Body of pancreas (tissue), 4 donors: ENCODE measurements around the gene IL6ST. TPM values are rescaled to one million over a fixed set of nuclear protein-coding genes. Genes with fewer than 3 reads are reported as not detected.

Source experiments
- ATAC-seq: fragments of 150-250 bp; one replicate; pipeline ENCODE4 v1.9.1; 2016
- DNase-seq, 4 donors: peaks; one replicate each; pipeline ENCODE4 v3.0.0-alpha.2; 2019
- H3K27ac ChIP-seq, 4 donors: fragments of 200-600 bp; sonication (generic); 1 replicate in 3 of 4; 2 replicates in 1 of 4; pipeline versions ENCODE4 v1.5.1 to v1.6.1; 2016 to 2019; ENCODE audit warnings: mild to moderate bottlenecking in 1 of 4, mixed read lengths in 1 of 4, moderate library complexity in 1 of 4
- H3K27me3 ChIP-seq, 2 donors: fragments of 200-600 bp; sonication (generic); one replicate each; pipeline ENCODE4 v1.6.0; 2016; ENCODE audit warnings: mild to moderate bottlenecking in 1 of 2
- H3K36me3 ChIP-seq, 2 donors: fragments of 200-600 bp; sonication (generic); replicated peaks in 1 of 2; 2 replicates each; pipeline ENCODE4 v1.5.1; 2016; ENCODE audit warnings: low read depth in 2 of 2; ENCODE audit not compliant: insufficient read depth in 1 of 2
- H3K4me1 ChIP-seq: fragments of 200-600 bp; sonication (generic); one replicate; pipeline ENCODE4 v1.6.0; 2016
- H3K4me3 ChIP-seq, 2 donors: fragments of 200-600 bp; sonication (generic); 1 replicate in 1 of 2; 2 replicates in 1 of 2; pipeline ENCODE4 v1.5.1; 2016 to 2019
- H3K9me3 ChIP-seq, 3 donors: fragments of 200-600 bp; sonication (generic); 1 replicate in 2 of 3; 2 replicates in 1 of 3; pipeline ENCODE4 v1.5.1; 2016
- CTCF ChIP-seq, 7 experiments: fragments of 450-650 bp in 4 of 7; fragments of 200-600 bp in 3 of 7; sonication (generic) in 3 of 7; IDR thresholded peaks; one replicate each; pipeline ENCODE4 v1.5.1; 2016 to 2019; ENCODE audit warnings: antibody characterized with exemption in 7 of 7
- POLR2A ChIP-seq, 3 donors: fragments of 450-650 bp; IDR thresholded peaks; one replicate each; pipeline ENCODE4 v1.6.1; 2016; ENCODE audit warnings: antibody characterized with exemption in 3 of 3, mild to moderate bottlenecking in 2 of 3
- WGBS, 2 donors: methylation state at CpG; one replicate each; pipeline ENCODE4 v1.1.5; 2017; 5-methylcytosine and 5-hydroxymethylcytosine counted together
- intact Hi-C: fragments of 100-400 bp; cut with DNase I; formaldehyde crosslinking; loops from one replicate; pipeline ENCODE4 v1.15.1; 2023
- total RNA-seq, 2 donors: library from RNA; depleted of rRNA; stranded (reverse); fragments of >200 nt; gene quantifications; one replicate each; pipeline ENCODE4 v1.1.0, GENCODE V29; 2016

Gene IL6ST
- total RNA-seq, 2 donors from 2014 or later = 48.1 to 82.5 TPM

GRCh38 chr5:55896663-55897062, 98.1 kb downstream of the IL6ST start:
- WGBS, 2 donors = 80 to 86% methylated on average over 1 to 2 of the region's 2 CpGs
- no peaks in the 10 kb centered on the region for H3K4me1 ChIP-seq

GRCh38 chr5:55896238-55896637, 98.5 kb downstream of the IL6ST start:
- H3K4me3 ChIP-seq = no peak overlapping the region
- 97 to 100% methylated on average over 2 of the region's 2 CpGs for WGBS, 2 donors
- H3K4me1 ChIP-seq = no peaks in the 10 kb centered on the region
- ATAC-seq = no peak
- no peaks in the 10 kb centered on the region for H3K9me3 ChIP-seq
- intact Hi-C loops = no loop called here
- no peaks in the 10 kb centered on the region for H3K36me3 ChIP-seq
- DNase-seq = no peak
- no peak overlapping the region for H3K27ac ChIP-seq
- H3K27me3 ChIP-seq = no peaks in the 10 kb centered on the region
- TF ChIP-seq POLR2A (IDR thresholded peaks at IDR 0.05) (no peak), CTCF (IDR thresholded peaks at IDR 0.05) (no peak)

More at GRCh38 chr5:55896663-55897062, 98.1 kb downstream of the IL6ST start:
- ATAC-seq (no peak), DNase-seq (no peak)
- TF ChIP-seq CTCF (IDR thresholded peaks at IDR 0.05) (no peak), POLR2A (IDR thresholded peaks at IDR 0.05) (no peak)
- no peak overlapping the region for H3K27ac ChIP-seq
- intact Hi-C loops = no loop called here
- no peaks in the 10 kb centered on the region for H3K36me3 ChIP-seq
- no peaks in the 10 kb centered on the region for H3K9me3 ChIP-seq
- H3K27me3 ChIP-seq = no peaks in the 10 kb centered on the region
- H3K4me3 ChIP-seq = no peak overlapping the region

GRCh38 chr5:55895346-55895745, 99.4 kb downstream of the IL6ST start:
- Histone ChIP-seq H3K4me1 (no peaks in the 10 kb centered on the region), H3K27ac (no peak overlapping the region), H3K9me3 (no peaks in the 10 kb centered on the region), H3K4me3 (no peak overlapping the region), H3K36me3 (no peaks in the 10 kb centered on the region), H3K27me3 (no peaks in the 10 kb centered on the region)
- 86 to 97% methylated on average over 3 of the region's 3 CpGs for WGBS, 2 donors
- TF ChIP-seq CTCF (IDR thresholded peaks at IDR 0.05) = no peak
- no peak for TF ChIP-seq POLR2A (IDR thresholded peaks at IDR 0.05)
- ATAC-seq (no peak), DNase-seq (no peak)
- intact Hi-C loops = no loop called here

GRCh38 chr5:55894135-55894534, 100.6 kb downstream of the IL6ST start:
- DNase-seq (no peak), ATAC-seq (no peak)
- intact Hi-C loops = no loop called here
- H3K4me3 ChIP-seq = no peak overlapping the region
- WGBS, 2 donors = 48 to 83% methylated on average over 3 of the region's 3 CpGs
- H3K27me3 ChIP-seq = no peaks in the 10 kb centered on the region
- H3K9me3 ChIP-seq = no peaks in the 10 kb centered on the region
- H3K27ac ChIP-seq = no peak overlapping the region
- H3K4me1 ChIP-seq = no peaks in the 10 kb centered on the region
- TF ChIP-seq POLR2A (IDR thresholded peaks at IDR 0.05) = no peak
- TF ChIP-seq CTCF (IDR thresholded peaks at IDR 0.05) = no peak
- H3K36me3 ChIP-seq = no peaks in the 10 kb centered on the region

- 26 to 34% methylated on average over 2 of the region's 2 CpGs for WGBS, 2 donors
- Histone ChIP-seq H3K36me3 (no peaks in the 10 kb centered on the region), H3K27me3 (no peaks in the 10 kb centered on the region), H3K4me1 (no peaks in the 10 kb centered on the region), H3K27ac (no peak overlapping the region), H3K4me3 (no peak overlapping the region), H3K9me3 (no peaks in the 10 kb centered on the region)
- ATAC-seq = no peak
- no peak for DNase-seq
- TF ChIP-seq CTCF (IDR thresholded peaks at IDR 0.05) = no peak
- TF ChIP-seq POLR2A (IDR thresholded peaks at IDR 0.05) = no peak
- intact Hi-C loops = no loop called here
Observed at GRCh38 chr5:55892479-55892878, 102.3 kb downstream of the IL6ST start.
